Esophagus squamous epithelium (tissue), 4 donors: ENCODE results near the gene FBXO31.

Experiments used
- CTCF ChIP-seq, 6 experiments: fragments of 450-650 bp in 4 of 6; fragments of 200-600 bp in 2 of 6; sonication (generic) in 2 of 6; IDR thresholded peaks; one replicate each; pipeline ENCODE4 v1.5.1; 2016 to 2019; ENCODE audit warnings: antibody characterized with exemption in 6 of 6, mild to moderate bottlenecking in 4 of 6, moderate library complexity in 4 of 6
- POLR2A ChIP-seq, 4 donors: fragments of 450-650 bp; IDR thresholded peaks; one replicate each; pipeline ENCODE4 v1.6.1; 2017; ENCODE audit warnings: antibody characterized with exemption in 4 of 4, mild to moderate bottlenecking in 4 of 4, moderate library complexity in 3 of 4

DNA sequence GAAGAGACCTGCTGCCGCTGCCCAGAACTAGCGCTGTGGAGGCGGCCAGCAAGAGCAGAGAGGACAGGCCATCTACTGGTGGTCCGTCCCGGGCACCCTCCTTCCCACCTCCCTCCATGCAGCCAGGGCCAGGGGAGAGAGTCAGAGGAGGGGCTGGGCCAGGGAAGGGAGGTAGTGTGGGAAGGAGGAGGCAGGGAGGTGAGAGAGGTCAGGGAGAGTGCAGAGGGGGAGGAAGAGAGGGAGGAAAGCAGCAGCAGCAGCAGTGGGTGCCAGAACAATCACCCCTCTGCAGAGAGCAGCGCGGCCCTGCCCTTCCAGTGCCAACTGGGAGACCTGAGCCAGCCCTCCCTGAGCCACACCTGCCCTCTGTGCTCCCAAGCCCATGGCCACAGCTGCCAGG lies 73.0 kb downstream of the FBXO31 start:
- TF ChIP-seq CTCF (IDR thresholded peaks at IDR 0.05) (no peak), POLR2A (IDR thresholded peaks at IDR 0.05) (no peak)
